WTC11 (cell line): ENCODE results near the gene FANCC. TPM values are rescaled to one million over a fixed set of nuclear protein-coding genes. Genes with fewer than 3 reads are reported as not detected.

ENCODE experiments used
- ATAC-seq: fragments of 200-7000 bp; cut with Tn5 transposase; 2 replicates; pipeline ENCODE4 v1.10.0; 2021; ENCODE audit warnings: mild to moderate bottlenecking, moderate library complexity
- CTCF ChIA-PET: fragments of 300-600 bp; sonication (Branson Sonifier 250); formaldehyde crosslinking; loops from one replicate; lab custom pipeline; 2021; ENCODE audit warnings: antibody characterized with exemption; lab: Charles Lee
- POLR2A ChIA-PET: fragments of 350-600 bp; sonication (Branson Sonifier 250); formaldehyde crosslinking; loops from one replicate; lab custom pipeline; 2021; ENCODE audit warnings: antibody characterized with exemption; lab: Charles Lee
- DNase-seq: peaks from one replicate; pipeline ENCODE4 v3.0.0; 2021; ENCODE audit warnings: low spot score
- H3K27ac Mint-ChIP-seq: 2 replicates; pipeline ENCODE4 v1.8.0; 2021; ENCODE audit warnings: mixed read lengths
- H3K27me3 Mint-ChIP-seq: 2 replicates; pipeline ENCODE4 v1.8.0; 2021; ENCODE audit warnings: low read depth, mild to moderate bottlenecking, moderate library complexity, mixed read lengths
- H3K36me3 Mint-ChIP-seq: 2 replicates; pipeline ENCODE4 v1.8.0; 2021; ENCODE audit warnings: mixed read lengths
- H3K4me1 Mint-ChIP-seq: 2 replicates; pipeline ENCODE4 v1.8.0; 2022; ENCODE audit warnings: mixed read lengths
- H3K4me3 Mint-ChIP-seq: 2 replicates; pipeline ENCODE4 v1.8.0; 2021; ENCODE audit warnings: mild to moderate bottlenecking, moderate library complexity, mixed read lengths
- H3K9me3 Mint-ChIP-seq: 2 replicates; pipeline ENCODE4 v1.8.0; 2021; ENCODE audit warnings: mixed read lengths
- EMX1 ChIP-seq: fragments of 250-450 bp; sonication (Bioruptor Pico); IDR thresholded peaks from 2 replicates; pipeline ENCODE4 v1.8.0; 2021; ENCODE audit warnings: mild to moderate bottlenecking
- FOXP1 ChIP-seq: sonication (generic); formaldehyde crosslinking; IDR thresholded peaks from 2 replicates; pipeline ENCODE4 v1.8.0; 2022; ENCODE audit warnings: missing genetic modification reagents, mild to moderate bottlenecking, moderate library complexity, borderline replicate concordance
- MYBL2 ChIP-seq: sonication (generic); formaldehyde crosslinking; IDR thresholded peaks from 2 replicates; pipeline ENCODE4 v1.8.1; 2023; ENCODE audit warnings: mild to moderate bottlenecking, moderate library complexity, missing genetic modification reagents
- NFYB ChIP-seq: sonication (generic); formaldehyde crosslinking; conservative IDR thresholded peaks from 2 replicates; pipeline ENCODE4 v1.8.0; 2022; ENCODE audit warnings: low read depth, missing genetic modification reagents
- NR1H2 ChIP-seq: sonication (generic); formaldehyde crosslinking; IDR thresholded peaks from 2 replicates; pipeline ENCODE4 v1.9.0; 2021; ENCODE audit warnings: mild to moderate bottlenecking, moderate library complexity, missing genetic modification reagents
- ZBTB21 ChIP-seq: sonication (generic); formaldehyde crosslinking; IDR thresholded peaks from 2 replicates; pipeline ENCODE4 v1.8.1; 2023; ENCODE audit warnings: mild to moderate bottlenecking, missing genetic modification reagents, borderline replicate concordance
- ZBTB43 ChIP-seq: sonication (generic); formaldehyde crosslinking; IDR thresholded peaks from 2 replicates; pipeline ENCODE4 v1.8.1; 2023; ENCODE audit warnings: mild to moderate bottlenecking, missing genetic modification reagents
- microRNA-seq: library from miRNA; unstranded; fragments of <30 nt; microRNA quantifications from one replicate; pipeline ENCODE4 v1.2.0, GENCODE V29; 2022; ENCODE audit warnings: borderline number of aligned reads
- total RNA-seq: library from RNA; stranded (reverse); gene quantifications from 3 replicates; pipeline ENCODE4 v1.2.3, GENCODE V29; 2021
- TF ChIP-seq, protein P1 (sequence below): sonication (generic); formaldehyde crosslinking; conservative IDR thresholded peaks from 2 replicates; pipeline ENCODE4 v1.8.1; 2022; ENCODE audit warnings: mild to moderate bottlenecking, missing genetic modification reagents
- TF ChIP-seq, protein P2 (sequence below): fragments of 250-450 bp; sonication (Bioruptor Pico); IDR thresholded peaks from 2 replicates; pipeline ENCODE4 v1.8.0; 2021; ENCODE audit warnings: mild to moderate bottlenecking
- TF ChIP-seq, protein P3 (sequence below): sonication (generic); formaldehyde crosslinking; IDR thresholded peaks from 2 replicates; pipeline ENCODE4 v1.8.0; 2022; ENCODE audit warnings: mild to moderate bottlenecking, missing genetic modification reagents

FANCC gene
- total RNA-seq, 1 experiment from 2014 or later = 10.9 TPM

GRCh38 chr9:95053611-95054570 is 263.6 kb downstream of the FANCC start:
- ChIA-PET CTCF (interaction anchor here (1.3 kb wide), 1 partner anchor 74 kb away, joined by 3 read pairs; no protein-coding TSS in a partner anchor), POLR2A (no interaction called here)
- Mint-ChIP-seq H3K36me3 (no peaks in the 10 kb centered on the region), H3K4me1 (peaks cover 46% of the 10 kb centered on the region), H3K27ac (no peak overlapping the region), H3K9me3 (no peaks in the 10 kb centered on the region), H3K4me3 (no peak overlapping the region), H3K27me3 (peaks cover 16% of the 10 kb centered on the region)
- no peak for DNase-seq
- ATAC-seq = no peak
- TF ChIP-seq NR1H2 (CRISPR knock-in tag) (no peak), ZBTB21 (CRISPR knock-in tag) (no peak), FOXP1 (no peak), ZBTB43 (no peak)
- TF ChIP-seq, protein P1, sequence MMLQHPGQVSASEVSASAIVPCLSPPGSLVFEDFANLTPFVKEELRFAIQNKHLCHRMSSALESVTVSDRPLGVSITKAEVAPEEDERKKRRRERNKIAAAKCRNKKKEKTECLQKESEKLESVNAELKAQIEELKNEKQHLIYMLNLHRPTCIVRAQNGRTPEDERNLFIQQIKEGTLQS = no peak
- TF ChIP-seq, protein P2, sequence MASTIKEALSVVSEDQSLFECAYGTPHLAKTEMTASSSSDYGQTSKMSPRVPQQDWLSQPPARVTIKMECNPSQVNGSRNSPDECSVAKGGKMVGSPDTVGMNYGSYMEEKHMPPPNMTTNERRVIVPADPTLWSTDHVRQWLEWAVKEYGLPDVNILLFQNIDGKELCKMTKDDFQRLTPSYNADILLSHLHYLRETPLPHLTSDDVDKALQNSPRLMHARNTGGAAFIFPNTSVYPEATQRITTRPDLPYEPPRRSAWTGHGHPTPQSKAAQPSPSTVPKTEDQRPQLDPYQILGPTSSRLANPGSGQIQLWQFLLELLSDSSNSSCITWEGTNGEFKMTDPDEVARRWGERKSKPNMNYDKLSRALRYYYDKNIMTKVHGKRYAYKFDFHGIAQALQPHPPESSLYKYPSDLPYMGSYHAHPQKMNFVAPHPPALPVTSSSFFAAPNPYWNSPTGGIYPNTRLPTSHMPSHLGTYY (CRISPR knock-in tag) = no peak

- POLR2A ChIA-PET = no interaction called here
- H3K27ac Mint-ChIP-seq = no peak overlapping the region
- CTCF ChIA-PET = no interaction called here
- DNase-seq = no peak
- ATAC-seq = no peak
- TF ChIP-seq NFYB (CRISPR knock-in tag) = no peak
- TF ChIP-seq EMX1 = no peak
- no peak for TF ChIP-seq MYBL2
- TF ChIP-seq, protein P3, sequence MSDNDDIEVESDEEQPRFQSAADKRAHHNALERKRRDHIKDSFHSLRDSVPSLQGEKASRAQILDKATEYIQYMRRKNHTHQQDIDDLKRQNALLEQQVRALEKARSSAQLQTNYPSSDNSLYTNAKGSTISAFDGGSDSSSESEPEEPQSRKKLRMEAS (CRISPR knock-in tag) = no peak
- peaks cover 31% of the 10 kb centered on the region for H3K27me3 Mint-ChIP-seq
- H3K4me1 Mint-ChIP-seq = peaks cover 49% of the 10 kb centered on the region
- H3K36me3 Mint-ChIP-seq = no peaks in the 10 kb centered on the region
- H3K4me3 Mint-ChIP-seq = peak overlapping the region; percentile 36
- no peaks in the 10 kb centered on the region for H3K9me3 Mint-ChIP-seq
Measured at GRCh38 chr9:95049761-95050160, 267.7 kb downstream of the FANCC start.

Small RNA genes within 50 kb of the gene (microRNA-seq; reads per million reads assigned to microRNA genes)
- 1,176 reads per million, percentile 90 among the genes with 10 or more reads in this experiment for gene MIR23B
- not detected for gene MIR24-1
- gene MIR27B = 73.0 reads per million, percentile 58 among the genes with 10 or more reads in this experiment
- not detected for gene MIR3074
- not detected for gene MIR6081

Other genes with a start within 250 kb of the FANCC start
- gene PTCH1, start 199.3 kb upstream of the FANCC start, total RNA-seq = 27.9 to 38.0 TPM (median 30.9 TPM) in 3 replicates